ENCODE results near the gene SLC16A2.

- no peak for TF ChIP-seq POLR2AphosphoS5 (IDR thresholded peaks at IDR 0.05; ENCODE audit: low read depth, low read length)
- TF ChIP-seq CTCF (IDR thresholded peaks at IDR 0.05): no peak
- TF ChIP-seq REST (IDR thresholded peaks at IDR 0.05; ENCODE audit: insufficient read depth in 1 of 2, low read depth in 2 of 2, low read length in 1 of 2): no peak
- TF ChIP-seq SIN3A (IDR thresholded peaks at IDR 0.05; ENCODE audit: borderline replicate concordance, insufficient read depth, low read depth, low read length): no peak
Observed at GRCh38 chrX:74511704-74512103, 90.4 kb downstream of the SLC16A2 start.

Data from Panc1 (cell line).